HepG2 (cell line): ENCODE measurements around the gene RAB6A. TPM values are rescaled to one million over a fixed set of nuclear protein-coding genes. Genes with fewer than 3 reads are reported as not detected.

Experiments used
- AGO1 ChIP-seq: fragments of 200-400 bp; formaldehyde crosslinking; IDR thresholded peaks from 2 replicates; pipeline ENCODE4 v1.6.1; 2017; ENCODE audit warnings: mild to moderate bottlenecking, low read depth, low read length, moderate library complexity; ENCODE audit not compliant: poor library complexity, severe bottlenecking
- HOXA5 ChIP-seq: sonication (generic); formaldehyde crosslinking; IDR thresholded peaks from 2 replicates; pipeline ENCODE4 v1.4.0; 2020; ENCODE audit warnings: missing genetic modification reagents
- IRX3 ChIP-seq: sonication (generic); formaldehyde crosslinking; IDR thresholded peaks from 2 replicates; pipeline ENCODE4 v1.8.1; 2023; ENCODE audit warnings: mild to moderate bottlenecking, low read depth, missing genetic modification reagents, borderline replicate concordance
- KLF11 ChIP-seq: IDR thresholded peaks from 2 replicates; pipeline ENCODE4 v1.6.1; 2016; ENCODE audit warnings: missing compliant biosample characterization
- KMT2A ChIP-seq: sonication (generic); formaldehyde crosslinking; IDR thresholded peaks from 2 replicates; pipeline ENCODE4 v1.4.0; 2020; ENCODE audit warnings: missing genetic modification reagents
- NFRKB ChIP-seq: fragments of 450-650 bp; IDR thresholded peaks from 2 replicates; pipeline ENCODE4 v1.6.1; 2017
- ZBTB7A ChIP-seq: sonication (generic); formaldehyde crosslinking; IDR thresholded peaks from 2 replicates; pipeline ENCODE4 v1.8.0; 2022; ENCODE audit warnings: mild to moderate bottlenecking, missing genetic modification reagents
- ZNF431 ChIP-seq: sonication (generic); formaldehyde crosslinking; IDR thresholded peaks from 2 replicates; pipeline ENCODE4 v1.9.0; 2022; ENCODE audit warnings: missing genetic modification reagents, low read depth, mild to moderate bottlenecking, borderline replicate concordance
- ZNF510 ChIP-seq: sonication (generic); formaldehyde crosslinking; IDR thresholded peaks from 2 replicates; pipeline ENCODE4 v1.4.0; 2020; ENCODE audit warnings: low read depth, mild to moderate bottlenecking, missing genetic modification reagents
- ZNF777 ChIP-seq: sonication (generic); formaldehyde crosslinking; IDR thresholded peaks from 2 replicates; pipeline ENCODE4 v1.4.0; 2020; ENCODE audit warnings: missing genetic modification reagents
- ZNF891 ChIP-seq: sonication (generic); formaldehyde crosslinking; IDR thresholded peaks from 2 replicates; pipeline ENCODE4 v1.5.0; 2020; ENCODE audit warnings: mild to moderate bottlenecking, missing genetic modification reagents
- polyA plus RNA-seq, 8 experiments: library from polyadenylated mRNA; depleted of rRNA in 3 of 8; stranded (reverse) in 7 of 8; unstranded in 1 of 8; fragments of >200 nt; fragmentation: Illumina TruSeq in 4 of 8; extraction: Trizol in 4 of 8; gene quantifications; 2 replicates each; pipeline versions ENCODE4 v1.2.1 to v1.2.3, GENCODE V29; 2011 to 2016; ENCODE audit warnings: low read depth in 4 of 8, missing spikeins in 1 of 8, mixed read lengths in 1 of 8; ENCODE audit not compliant: insufficient read depth in 1 of 8
- total RNA-seq, 5 experiments: library from RNA; depleted of rRNA; stranded (reverse); fragments of >200 nt; fragmentation: Illumina TruSeq; extraction: Trizol; gene quantifications; 2 replicates each; pipeline ENCODE4 v1.2.3, GENCODE V29; 2016; ENCODE audit warnings: low read depth in 1 of 5
- TF ChIP-seq, protein P1 (sequence below): sonication (generic); formaldehyde crosslinking; IDR thresholded peaks from 2 replicates; pipeline ENCODE4 v1.4.0; 2020; ENCODE audit warnings: missing genetic modification reagents
- TF ChIP-seq, protein P2 (sequence below): sonication (generic); formaldehyde crosslinking; IDR thresholded peaks from 2 replicates; pipeline ENCODE4 v1.8.0; 2022; ENCODE audit warnings: missing genetic modification reagents, mild to moderate bottlenecking, borderline replicate concordance
- TF ChIP-seq, protein P3 (sequence below): sonication (generic); formaldehyde crosslinking; IDR thresholded peaks from 2 replicates; pipeline ENCODE4 v1.4.0; 2020; ENCODE audit warnings: mild to moderate bottlenecking, missing genetic modification reagents
- TF ChIP-seq, protein P4 (sequence below): sonication (generic); formaldehyde crosslinking; IDR thresholded peaks from 2 replicates; pipeline ENCODE4 v1.4.0; 2020; ENCODE audit warnings: mild to moderate bottlenecking, low read depth, missing genetic modification reagents
- TF ChIP-seq, protein P5 (sequence below): IDR thresholded peaks from 2 replicates; pipeline ENCODE4 v1.6.1; 2018; ENCODE audit warnings: missing genetic modification reagents, mild to moderate bottlenecking, missing compliant biosample characterization
- TF ChIP-seq, protein P6 (sequence below): sonication (generic); formaldehyde crosslinking; IDR thresholded peaks from 2 replicates; pipeline ENCODE4 v1.4.0; 2020; ENCODE audit warnings: low read depth, mild to moderate bottlenecking, missing genetic modification reagents

RAB6A gene
- total and polyA plus RNA-seq, 2 of the 13 experiments (the other 11 are each of a cell fraction or from before 2014, with no cell fraction given) = 74.3 to 121 TPM

DNA sequence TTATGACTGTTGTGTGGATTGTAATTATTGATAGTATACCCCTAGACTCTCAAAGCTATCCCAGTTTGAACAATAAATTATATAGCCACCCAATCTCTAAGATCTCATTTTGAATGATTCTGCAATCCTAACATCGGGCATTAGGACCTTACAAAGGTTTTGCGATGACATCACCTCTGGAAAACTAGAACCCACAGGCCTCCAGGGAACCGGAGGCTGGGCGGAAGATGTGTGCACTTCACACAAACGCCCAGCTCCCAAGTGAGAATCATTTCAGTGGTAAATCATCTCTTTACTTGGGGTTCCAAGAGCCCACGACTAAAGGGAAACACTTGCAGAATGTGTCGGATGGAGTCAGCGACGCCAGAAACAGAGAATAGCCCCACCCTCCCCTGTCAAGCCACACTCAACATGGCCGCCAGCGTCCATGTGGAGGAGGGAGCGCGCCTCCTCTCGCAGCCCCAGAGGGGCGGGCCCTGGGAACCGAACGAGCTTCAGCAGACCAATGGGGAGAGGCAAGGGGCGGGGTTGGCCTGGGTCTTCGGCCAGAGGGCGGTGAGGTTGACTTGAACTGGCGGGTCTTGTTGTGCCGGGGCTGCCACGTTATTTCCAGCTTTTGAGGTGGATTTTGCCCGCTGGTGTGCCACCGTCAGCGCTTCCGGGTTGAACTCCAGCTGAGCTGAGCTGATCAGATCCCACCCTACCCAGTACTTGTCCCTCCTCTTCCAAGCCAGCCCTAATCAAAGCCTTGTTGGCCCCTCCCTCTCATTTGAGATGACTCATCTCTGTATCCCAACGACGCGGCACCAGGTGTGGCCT, 18.4 kb upstream of the RAB6A start (continued):
- TF ChIP-seq, protein P1, sequence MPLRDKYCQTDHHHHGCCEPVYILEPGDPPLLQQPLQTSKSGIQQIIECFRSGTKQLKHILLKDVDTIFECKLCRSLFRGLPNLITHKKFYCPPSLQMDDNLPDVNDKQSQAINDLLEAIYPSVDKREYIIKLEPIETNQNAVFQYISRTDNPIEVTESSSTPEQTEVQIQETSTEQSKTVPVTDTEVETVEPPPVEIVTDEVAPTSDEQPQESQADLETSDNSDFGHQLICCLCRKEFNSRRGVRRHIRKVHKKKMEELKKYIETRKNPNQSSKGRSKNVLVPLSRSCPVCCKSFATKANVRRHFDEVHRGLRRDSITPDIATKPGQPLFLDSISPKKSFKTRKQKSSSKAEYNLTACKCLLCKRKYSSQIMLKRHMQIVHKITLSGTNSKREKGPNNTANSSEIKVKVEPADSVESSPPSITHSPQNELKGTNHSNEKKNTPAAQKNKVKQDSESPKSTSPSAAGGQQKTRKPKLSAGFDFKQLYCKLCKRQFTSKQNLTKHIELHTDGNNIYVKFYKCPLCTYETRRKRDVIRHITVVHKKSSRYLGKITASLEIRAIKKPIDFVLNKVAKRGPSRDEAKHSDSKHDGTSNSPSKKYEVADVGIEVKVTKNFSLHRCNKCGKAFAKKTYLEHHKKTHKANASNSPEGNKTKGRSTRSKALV = 0 out of 2 replicates have a peak, but pooled peaks have one; percentile 26
- TF ChIP-seq, protein P2, sequence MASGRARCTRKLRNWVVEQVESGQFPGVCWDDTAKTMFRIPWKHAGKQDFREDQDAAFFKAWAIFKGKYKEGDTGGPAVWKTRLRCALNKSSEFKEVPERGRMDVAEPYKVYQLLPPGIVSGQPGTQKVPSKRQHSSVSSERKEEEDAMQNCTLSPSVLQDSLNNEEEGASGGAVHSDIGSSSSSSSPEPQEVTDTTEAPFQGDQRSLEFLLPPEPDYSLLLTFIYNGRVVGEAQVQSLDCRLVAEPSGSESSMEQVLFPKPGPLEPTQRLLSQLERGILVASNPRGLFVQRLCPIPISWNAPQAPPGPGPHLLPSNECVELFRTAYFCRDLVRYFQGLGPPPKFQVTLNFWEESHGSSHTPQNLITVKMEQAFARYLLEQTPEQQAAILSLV = no peak; the same call in 1 of the 2 replicates
- TF ChIP-seq KLF11 (CRISPR knock-in tag) (no peak), ZBTB7A (CRISPR knock-in tag) (no peak), NFRKB (peak; percentile 81), ZNF431 (CRISPR knock-in tag) (no peak), ZNF510 (CRISPR knock-in tag) (0 out of 2 replicates have a peak, but pooled peaks have one; percentile 32), IRX3 (CRISPR knock-in tag) (no peak), ZNF777 (CRISPR knock-in tag) (no peak), HOXA5 (0 out of 2 replicates have a peak, but pooled peaks have one; percentile 29), ZNF891 (CRISPR knock-in tag) (peak; percentile 28; the same call in 1 of the 2 replicates), KMT2A (peak; percentile 63; the same call in 1 of the 2 replicates), AGO1 (peak; percentile 27)
- TF ChIP-seq, protein P3, sequence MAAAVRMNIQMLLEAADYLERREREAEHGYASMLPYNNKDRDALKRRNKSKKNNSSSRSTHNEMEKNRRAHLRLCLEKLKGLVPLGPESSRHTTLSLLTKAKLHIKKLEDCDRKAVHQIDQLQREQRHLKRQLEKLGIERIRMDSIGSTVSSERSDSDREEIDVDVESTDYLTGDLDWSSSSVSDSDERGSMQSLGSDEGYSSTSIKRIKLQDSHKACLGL = no peak
- TF ChIP-seq, protein P4, sequence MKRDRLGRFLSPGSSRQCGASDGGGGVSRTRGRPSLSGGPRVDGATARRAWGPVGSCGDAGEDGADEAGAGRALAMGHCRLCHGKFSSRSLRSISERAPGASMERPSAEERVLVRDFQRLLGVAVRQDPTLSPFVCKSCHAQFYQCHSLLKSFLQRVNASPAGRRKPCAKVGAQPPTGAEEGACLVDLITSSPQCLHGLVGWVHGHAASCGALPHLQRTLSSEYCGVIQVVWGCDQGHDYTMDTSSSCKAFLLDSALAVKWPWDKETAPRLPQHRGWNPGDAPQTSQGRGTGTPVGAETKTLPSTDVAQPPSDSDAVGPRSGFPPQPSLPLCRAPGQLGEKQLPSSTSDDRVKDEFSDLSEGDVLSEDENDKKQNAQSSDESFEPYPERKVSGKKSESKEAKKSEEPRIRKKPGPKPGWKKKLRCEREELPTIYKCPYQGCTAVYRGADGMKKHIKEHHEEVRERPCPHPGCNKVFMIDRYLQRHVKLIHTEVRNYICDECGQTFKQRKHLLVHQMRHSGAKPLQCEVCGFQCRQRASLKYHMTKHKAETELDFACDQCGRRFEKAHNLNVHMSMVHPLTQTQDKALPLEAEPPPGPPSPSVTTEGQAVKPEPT (CRISPR knock-in tag) = no peak
- TF ChIP-seq, protein P5, sequence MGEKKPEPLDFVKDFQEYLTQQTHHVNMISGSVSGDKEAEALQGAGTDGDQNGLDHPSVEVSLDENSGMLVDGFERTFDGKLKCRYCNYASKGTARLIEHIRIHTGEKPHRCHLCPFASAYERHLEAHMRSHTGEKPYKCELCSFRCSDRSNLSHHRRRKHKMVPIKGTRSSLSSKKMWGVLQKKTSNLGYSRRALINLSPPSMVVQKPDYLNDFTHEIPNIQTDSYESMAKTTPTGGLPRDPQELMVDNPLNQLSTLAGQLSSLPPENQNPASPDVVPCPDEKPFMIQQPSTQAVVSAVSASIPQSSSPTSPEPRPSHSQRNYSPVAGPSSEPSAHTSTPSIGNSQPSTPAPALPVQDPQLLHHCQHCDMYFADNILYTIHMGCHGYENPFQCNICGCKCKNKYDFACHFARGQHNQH = 0 out of 2 replicates have a peak, but pooled peaks have one; percentile 43
- TF ChIP-seq, protein P6, sequence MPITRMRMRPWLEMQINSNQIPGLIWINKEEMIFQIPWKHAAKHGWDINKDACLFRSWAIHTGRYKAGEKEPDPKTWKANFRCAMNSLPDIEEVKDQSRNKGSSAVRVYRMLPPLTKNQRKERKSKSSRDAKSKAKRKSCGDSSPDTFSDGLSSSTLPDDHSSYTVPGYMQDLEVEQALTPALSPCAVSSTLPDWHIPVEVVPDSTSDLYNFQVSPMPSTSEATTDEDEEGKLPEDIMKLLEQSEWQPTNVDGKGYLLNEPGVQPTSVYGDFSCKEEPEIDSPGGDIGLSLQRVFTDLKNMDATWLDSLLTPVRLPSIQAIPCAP (CRISPR knock-in tag) = no peak
